G401.6 (cell line): Measurements from ENCODE around the gene WDR90.

Experiments used
- FAIRE-seq: peaks from 2 replicates; lab custom pipeline; 2012; peaks lifted over from hg19 to GRCh38; lab: Jason Lieb, UNC

WDR90 gene

GRCh38 chr16:661184-661821 is 12.1 kb downstream of the WDR90 start:
- no peak for FAIRE-seq

DNA sequence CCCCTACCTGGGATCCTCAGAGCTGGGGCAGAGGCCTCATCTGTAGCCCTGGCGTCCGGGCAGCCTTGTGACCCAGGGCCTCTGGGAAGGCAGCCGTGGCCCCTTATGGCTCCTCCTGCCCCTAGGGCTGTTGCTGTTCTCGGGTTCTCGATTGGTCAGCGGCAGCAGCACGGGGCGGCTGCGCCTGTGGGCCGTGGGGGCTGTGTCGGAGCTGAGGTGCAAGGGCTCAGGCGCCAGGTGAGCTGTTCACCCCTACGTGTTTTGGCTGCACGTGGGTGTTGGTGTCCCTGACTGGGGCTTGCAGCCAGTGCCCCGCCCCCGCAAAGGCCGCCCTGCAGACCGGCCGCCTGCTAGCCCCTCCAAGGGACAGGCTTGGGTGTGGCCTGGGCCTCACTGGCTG is 12.9 kb downstream of the WDR90 start:
- FAIRE-seq, result no peak

- no peak for FAIRE-seq
Observed at GRCh38 chr16:662597-662996, 13.4 kb downstream of the WDR90 start.

DNA sequence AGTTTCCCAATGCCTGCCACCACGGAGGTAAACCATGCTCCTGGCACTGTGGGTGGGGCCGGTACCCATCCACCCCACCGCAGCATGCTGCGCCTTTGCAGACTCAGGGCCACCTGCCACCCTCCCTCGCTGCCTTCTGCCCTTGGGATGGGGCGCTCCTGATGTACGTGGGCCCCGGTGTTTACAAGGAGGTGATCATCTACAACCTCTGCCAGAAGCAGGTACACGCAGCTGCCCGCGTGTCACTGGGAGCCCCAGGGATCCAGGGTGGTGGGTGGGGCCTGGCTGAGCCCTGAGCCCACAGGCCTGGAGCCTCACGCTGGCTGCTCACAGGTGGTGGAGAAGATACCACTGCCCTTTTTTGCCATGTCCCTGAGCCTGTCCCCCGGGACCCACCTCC is 17.4 kb downstream of the WDR90 start:
- FAIRE-seq, result no peak

GRCh38 chr16:667113-667779 is 18.1 kb downstream of the WDR90 start:
- FAIRE-seq, result no peak

- no peak for FAIRE-seq
Observed at GRCh38 chr16:667780-668518, 18.8 kb downstream of the WDR90 start, which contains the start of gene RHOT2. TSS of gene RHOT2 (plus strand) at chr16:668132. CDS start at chr16:668200, 68 bp downstream.

DNA sequence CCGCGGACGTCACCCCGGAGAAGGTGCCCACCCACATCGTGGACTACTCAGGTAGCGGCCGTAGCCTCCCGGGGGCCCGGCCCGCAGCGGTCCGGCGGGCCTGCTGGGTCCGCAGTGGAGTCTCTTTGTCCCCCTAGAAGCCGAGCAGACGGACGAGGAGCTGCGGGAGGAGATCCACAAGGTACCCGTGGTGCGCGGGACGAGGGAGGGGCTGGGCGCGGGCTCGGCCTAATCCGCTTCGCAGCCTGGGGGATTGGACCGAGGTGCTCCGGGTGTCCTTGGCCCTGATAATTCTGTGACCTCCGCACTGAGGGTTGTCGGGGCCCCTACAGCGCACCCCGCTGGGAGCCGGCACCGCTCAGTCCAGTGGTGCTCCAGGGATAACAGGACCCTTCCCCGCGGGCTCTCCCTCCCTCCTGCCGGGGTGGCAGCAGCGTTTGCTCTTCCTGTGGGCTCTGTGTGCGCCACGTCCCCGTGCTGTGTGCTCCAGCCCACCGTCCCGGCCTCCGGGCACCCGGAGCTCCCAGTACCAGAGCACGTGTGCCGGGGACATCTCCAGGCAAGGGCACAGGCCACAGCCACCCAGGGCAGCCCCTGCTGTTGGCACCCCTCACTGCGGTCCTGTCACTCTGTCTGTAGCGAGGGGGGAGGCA is 19.5 kb downstream of the WDR90 start:
- no peak for FAIRE-seq

- no peak for FAIRE-seq
Observed at GRCh38 chr16:669666-670065, 20.5 kb downstream of the WDR90 start.

GRCh38 chr16:670485-671352 is 21.6 kb downstream of the WDR90 start:
- FAIRE-seq, result no peak

GRCh38 chr16:671353-672131 is 22.4 kb downstream of the WDR90 start:
- no peak for FAIRE-seq

DNA sequence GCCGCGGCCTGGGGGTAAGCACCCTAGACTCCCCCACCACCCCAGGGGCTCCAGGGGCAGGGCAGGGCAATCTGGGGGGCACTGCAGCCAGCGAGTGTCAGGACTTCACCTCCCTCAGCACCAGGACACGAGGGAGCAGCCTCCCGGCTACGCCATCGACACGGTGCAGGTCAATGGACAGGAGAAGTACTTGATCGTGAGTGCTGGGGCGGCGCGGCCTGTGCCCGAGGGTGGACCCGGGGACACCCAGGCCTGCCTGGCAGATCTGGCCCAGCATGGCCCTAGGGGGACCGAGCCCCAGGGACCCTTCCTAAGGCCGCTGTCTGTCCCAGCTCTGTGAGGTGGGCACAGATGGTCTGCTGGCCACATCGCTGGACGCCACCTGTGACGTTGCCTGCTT is 23.2 kb downstream of the WDR90 start:
- no peak for FAIRE-seq

- FAIRE-seq, result no peak
Observed at GRCh38 chr16:672851-673250, 23.7 kb downstream of the WDR90 start.

DNA sequence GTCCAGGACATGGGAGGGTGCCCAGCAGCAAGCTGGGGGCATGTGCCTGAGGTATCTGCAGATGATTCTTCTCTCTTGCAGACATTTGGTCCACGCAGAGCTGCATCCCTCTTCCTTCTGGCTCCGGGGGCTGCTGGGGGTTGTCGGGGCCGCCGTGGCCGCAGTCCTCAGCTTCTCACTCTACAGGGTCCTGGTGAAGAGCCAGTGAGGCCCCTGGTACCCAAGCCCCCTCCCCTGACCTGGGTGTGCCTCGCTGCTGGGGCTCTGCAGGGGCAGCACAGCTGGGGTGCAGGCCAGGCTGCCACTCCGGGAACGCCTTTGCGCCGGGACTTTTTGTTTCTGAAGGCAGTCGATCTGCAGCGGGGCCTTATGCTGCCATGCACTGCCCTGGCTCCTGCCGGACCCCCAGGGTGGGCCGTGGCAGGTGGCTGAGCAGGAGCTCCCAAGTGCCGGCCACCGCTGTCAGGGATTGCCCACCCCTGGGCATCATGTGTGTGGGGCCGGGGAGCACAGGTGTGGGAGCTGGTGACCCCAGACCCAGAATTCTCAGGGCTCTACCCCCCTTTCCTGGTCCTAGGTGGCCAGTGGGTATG is 24.3 kb downstream of the WDR90 start:
- FAIRE-seq, result no peak

DNA sequence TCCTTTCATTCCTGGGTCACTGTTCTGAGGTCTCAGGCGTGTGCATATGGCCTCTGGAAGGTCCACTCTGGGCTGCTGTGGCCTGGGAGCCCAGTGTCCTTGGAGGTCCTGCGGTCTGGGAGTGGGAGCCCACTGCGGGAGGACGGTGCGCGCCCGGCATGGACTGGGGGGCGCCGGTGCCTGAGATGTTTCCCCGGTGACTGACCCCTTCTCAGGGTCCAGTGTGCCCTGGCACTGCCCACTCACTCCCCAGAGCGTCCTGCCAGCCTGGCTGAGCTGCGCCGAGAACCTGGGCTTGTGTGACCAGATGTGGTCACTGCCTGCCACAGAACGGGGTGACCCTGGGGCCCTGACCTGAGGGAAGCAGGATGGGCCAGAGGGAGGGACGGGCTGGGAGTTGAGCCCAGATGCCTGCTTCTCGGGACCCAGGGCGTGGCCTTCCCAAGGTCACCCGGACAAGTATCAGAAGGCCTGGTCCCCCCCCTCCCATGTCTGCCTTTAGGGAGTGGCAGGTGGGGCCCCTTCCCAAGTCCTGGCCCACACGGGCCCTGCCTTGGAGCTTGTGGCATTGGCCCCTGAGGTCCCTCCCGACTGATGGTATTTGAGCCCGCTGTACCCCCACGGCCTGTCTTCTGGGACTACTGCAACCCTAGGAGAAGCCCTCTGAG is 25.2 kb downstream of the WDR90 start:
- no peak for FAIRE-seq

- no peak for FAIRE-seq
Observed at GRCh38 chr16:674968-675883, 26.1 kb downstream of the WDR90 start, which contains the start of gene RHBDL1. TSS of gene RHBDL1 (plus strand) at chr16:675671. CDS start at chr16:675791, 120 bp downstream.

GRCh38 chr16:675884-676564 is 26.9 kb downstream of the WDR90 start:
- no peak for FAIRE-seq

DNA sequence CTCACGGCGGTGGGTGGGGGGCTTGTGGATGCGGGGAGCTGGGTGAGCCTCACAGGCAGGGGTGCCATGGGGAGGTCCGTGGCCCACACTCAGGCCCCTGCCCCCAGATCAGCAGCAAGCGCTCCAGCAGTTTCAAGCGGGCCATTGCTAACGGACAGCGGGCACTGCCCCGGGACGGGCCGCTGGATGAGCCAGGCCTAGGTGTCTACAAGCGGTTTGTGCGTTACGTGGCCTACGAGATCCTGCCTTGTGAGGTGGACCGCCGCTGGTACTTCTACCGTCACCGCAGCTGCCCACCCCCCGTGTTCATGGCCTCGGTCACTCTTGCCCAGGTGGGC is 27.4 kb downstream of the WDR90 start:
- FAIRE-seq, result no peak

DNA sequence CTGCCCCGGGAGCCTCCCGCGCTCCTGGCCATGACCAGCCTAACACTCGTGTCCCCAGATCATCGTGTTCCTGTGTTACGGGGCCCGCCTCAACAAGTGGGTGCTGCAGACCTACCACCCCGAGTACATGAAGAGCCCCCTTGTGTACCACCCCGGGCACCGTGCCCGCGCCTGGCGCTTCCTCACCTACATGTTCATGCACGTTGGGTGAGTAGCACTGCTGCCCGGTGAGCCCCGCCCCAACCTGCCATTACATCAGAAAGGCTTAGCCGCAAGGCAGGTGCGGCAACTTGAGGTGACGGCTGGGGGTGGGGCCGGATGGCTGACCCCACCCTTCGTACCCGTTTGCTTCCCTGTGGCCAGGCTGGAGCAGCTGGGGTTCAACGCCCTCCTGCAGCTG is 27.7 kb downstream of the WDR90 start:
- no peak for FAIRE-seq
